ENCODE results near the gene SLC39A11.

The SLC39A11 gene

GRCh38 chr17:72984926-72985325 lies 107.6 kb downstream of the SLC39A11 start:
- ChIA-PET POLR2A (no interaction called here), CTCF (interaction anchor here (0.7 to 1.8 kb wide), 3 partner anchors 28 to 428 kb away, joined by 4 to 8 read pairs (median 5); no protein-coding TSS in a partner anchor)
- TF ChIP-seq HDGF (IDR thresholded peaks at IDR 0.05; ENCODE audit: borderline replicate concordance) (no peak), ZNF384 (IDR thresholded peaks at IDR 0.05) (no peak), NFRKB (IDR thresholded peaks at IDR 0.05) (no peak), ARNT (IDR thresholded peaks at IDR 0.05) (no peak), FOXA1 (IDR thresholded peaks at IDR 0.05) (no peak), TARDBP (IDR thresholded peaks at IDR 0.05) (no peak), LEF1 (IDR thresholded peaks at IDR 0.05; ENCODE audit: borderline replicate concordance) (no peak)
- DNase-seq (ENCODE audit: extremely low spot score) = no peak

- ChIA-PET CTCF (interaction anchor here (0.7 to 1.8 kb wide), 3 partner anchors 28 to 427 kb away, joined by 4 to 8 read pairs (median 5); no protein-coding TSS in a partner anchor), POLR2A (no interaction called here)
- DNase-seq (ENCODE audit: extremely low spot score) = no peak
- TF ChIP-seq ZNF384 (IDR thresholded peaks at IDR 0.05) (peak; percentile 86), L3MBTL2 (conservative IDR thresholded peaks at IDR 0.05) (no peak), NFRKB (IDR thresholded peaks at IDR 0.05) (no peak), CTBP1 (IDR thresholded peaks at IDR 0.05; ENCODE audit: borderline replicate concordance) (no peak), FOXM1 (IDR thresholded peaks at IDR 0.05; ENCODE audit: borderline replicate concordance) (no peak), TARDBP (IDR thresholded peaks at IDR 0.05) (no peak)
Measured at GRCh38 chr17:72984145-72984925, 108.2 kb downstream of the SLC39A11 start.

- POLR2A ChIA-PET = interaction anchor here (1.1 kb wide), 1 partner anchor 210 kb away, joined by 3 read pairs; the partner anchor contains the start of gene COG1
- CTCF ChIA-PET = interaction anchor here (1.4 kb wide), 1 partner anchor 258 kb away, joined by 4 read pairs; no protein-coding TSS in a partner anchor
- no peak for TF ChIP-seq ELF4 (IDR thresholded peaks at IDR 0.05)
- DNase-seq (ENCODE audit: extremely low spot score) = no peak
Measured at GRCh38 chr17:72982680-72983079, 109.8 kb downstream of the SLC39A11 start.

- TF ChIP-seq NFRKB (IDR thresholded peaks at IDR 0.05) (no peak), LEF1 (IDR thresholded peaks at IDR 0.05; ENCODE audit: borderline replicate concordance) (no peak), SP1 (IDR thresholded peaks at IDR 0.05) (no peak), ARNT (IDR thresholded peaks at IDR 0.05) (no peak)
- CTCF ChIA-PET = interaction anchor here (0.6 to 0.7 kb wide), 2 partner anchors 213 to 456 kb away, joined by 3 to 4 read pairs; no protein-coding TSS in a partner anchor
- no peak for DNase-seq (ENCODE audit: extremely low spot score)
- POLR2A ChIA-PET = no interaction called here
Measured at GRCh38 chr17:72978593-72979218, 113.8 kb downstream of the SLC39A11 start.

- TF ChIP-seq LEF1 (IDR thresholded peaks at IDR 0.05; ENCODE audit: borderline replicate concordance) (no peak), TARDBP (IDR thresholded peaks at IDR 0.05) (no peak), ELF4 (IDR thresholded peaks at IDR 0.05) (no peak), ZNF384 (IDR thresholded peaks at IDR 0.05) (no peak), FOXA1 (IDR thresholded peaks at IDR 0.05) (no peak), FOXK2 (IDR thresholded peaks at IDR 0.05) (no peak), FOXM1 (IDR thresholded peaks at IDR 0.05; ENCODE audit: borderline replicate concordance) (no peak), ARNT (IDR thresholded peaks at IDR 0.05) (no peak), PKNOX1 (IDR thresholded peaks at IDR 0.05) (no peak), NFRKB (IDR thresholded peaks at IDR 0.05) (no peak), CTBP1 (IDR thresholded peaks at IDR 0.05; ENCODE audit: borderline replicate concordance) (no peak), SUZ12 (IDR thresholded peaks at IDR 0.05) (no peak)
- POLR2A ChIA-PET = no interaction called here
- CTCF ChIA-PET = interaction anchor here (0.7 to 2.4 kb wide), 3 partner anchors 8 to 253 kb away, joined by 4 to 12 read pairs (median 5); no protein-coding TSS in a partner anchor
- DNase-seq (ENCODE audit: extremely low spot score) = no peak
Measured at GRCh38 chr17:72977771-72978417, 114.6 kb downstream of the SLC39A11 start.

- CTCF ChIA-PET = interaction anchor here (1.3 to 2.4 kb wide), 2 partner anchors 9 to 252 kb away, joined by 5 to 12 read pairs; no protein-coding TSS in a partner anchor
- POLR2A ChIA-PET = no interaction called here
- TF ChIP-seq ZNF384 (IDR thresholded peaks at IDR 0.05) (no peak), NFRKB (IDR thresholded peaks at IDR 0.05) (no peak), ARNT (IDR thresholded peaks at IDR 0.05) (no peak), LEF1 (IDR thresholded peaks at IDR 0.05; ENCODE audit: borderline replicate concordance) (no peak), FOXM1 (IDR thresholded peaks at IDR 0.05; ENCODE audit: borderline replicate concordance) (no peak), FOXA1 (IDR thresholded peaks at IDR 0.05) (no peak), CTBP1 (IDR thresholded peaks at IDR 0.05; ENCODE audit: borderline replicate concordance) (no peak)
- DNase-seq (ENCODE audit: extremely low spot score) = peak; percentile 19
Measured at GRCh38 chr17:72976971-72977770, 115.3 kb downstream of the SLC39A11 start.

- CTCF ChIA-PET = no interaction called here
- TF ChIP-seq FOXM1 (IDR thresholded peaks at IDR 0.05; ENCODE audit: borderline replicate concordance) = no peak
- no peak for TF ChIP-seq FOXA1 (IDR thresholded peaks at IDR 0.05)
- no peak for TF ChIP-seq TARDBP (IDR thresholded peaks at IDR 0.05)
- TF ChIP-seq FOXK2 (IDR thresholded peaks at IDR 0.05) = no peak
- TF ChIP-seq LEF1 (IDR thresholded peaks at IDR 0.05; ENCODE audit: borderline replicate concordance) = no peak
- TF ChIP-seq SUZ12 (IDR thresholded peaks at IDR 0.05) = no peak
- TF ChIP-seq HDGF (IDR thresholded peaks at IDR 0.05; ENCODE audit: borderline replicate concordance) = no peak
- TF ChIP-seq L3MBTL2 (conservative IDR thresholded peaks at IDR 0.05) = no peak
- no peak for TF ChIP-seq NFRKB (IDR thresholded peaks at IDR 0.05)
- TF ChIP-seq CTBP1 (IDR thresholded peaks at IDR 0.05; ENCODE audit: borderline replicate concordance) = no peak
- no peak for TF ChIP-seq SP1 (IDR thresholded peaks at IDR 0.05)
- no peak for TF ChIP-seq ARNT (IDR thresholded peaks at IDR 0.05)
- no peak for TF ChIP-seq PKNOX1 (IDR thresholded peaks at IDR 0.05)
- TF ChIP-seq ZNF384 (IDR thresholded peaks at IDR 0.05) = no peak
- TF ChIP-seq ELF4 (IDR thresholded peaks at IDR 0.05) = no peak
- POLR2A ChIA-PET = no interaction called here
- DNase-seq (ENCODE audit: extremely low spot score) = no peak
Measured at GRCh38 chr17:72975509-72975908, 117.0 kb downstream of the SLC39A11 start.
